Measurements from ENCODE around the gene FPR1. TPM values are rescaled to one million over a fixed set of nuclear protein-coding genes. Genes with fewer than 3 reads are reported as not detected.

Gene FPR1
- total RNA-seq, 1 donor from 2014 or later, result 97.6 TPM

- no peak for DNase-seq (ENCODE audit: low spot score)
Observed at GRCh38 chr19:51708811-51709210, 42.9 kb downstream of the FPR1 start.

- DNase-seq (ENCODE audit: low spot score), result no peak
Observed at GRCh38 chr19:51706885-51707284, 44.8 kb downstream of the FPR1 start.

GRCh38 chr19:51706296-51706695, 45.4 kb downstream of the FPR1 start:
- DNase-seq (ENCODE audit: low spot score), result peak; percentile 14

GRCh38 chr19:51704626-51705025, 47.1 kb downstream of the FPR1 start:
- DNase-seq (ENCODE audit: low spot score), result no peak

GRCh38 chr19:51703575-51704515, 47.8 kb downstream of the FPR1 start:
- DNase-seq (ENCODE audit: low spot score), result peak; percentile 100

GRCh38 chr19:51702825-51703574, 48.7 kb downstream of the FPR1 start:
- peak; percentile 89 for DNase-seq (ENCODE audit: low spot score)

- DNase-seq (ENCODE audit: low spot score), result peak; percentile 93
Observed at GRCh38 chr19:51702103-51702824, 49.4 kb downstream of the FPR1 start.

GRCh38 chr19:51701468-51702100, 50.1 kb downstream of the FPR1 start:
- no peak for DNase-seq (ENCODE audit: low spot score)

- no peak for DNase-seq (ENCODE audit: low spot score)
Observed at GRCh38 chr19:51699170-51699569, 52.5 kb downstream of the FPR1 start.

GRCh38 chr19:51698296-51698695, 53.4 kb downstream of the FPR1 start:
- no peak for DNase-seq (ENCODE audit: low spot score)

- DNase-seq (ENCODE audit: low spot score), result peak; percentile 62
Observed at GRCh38 chr19:51697169-51697776, 54.4 kb downstream of the FPR1 start.

- DNase-seq (ENCODE audit: low spot score), result no peak
Observed at GRCh38 chr19:51696606-51697005, 55.1 kb downstream of the FPR1 start.

Other genes with a start within 250 kb of the FPR1 start
- gene SIGLEC6, start 220.2 kb downstream of the FPR1 start, total RNA-seq, result 0.58 TPM
- 8.8 TPM for gene ZNF175, start 180.6 kb downstream of the FPR1 start, total RNA-seq
- gene SIGLEC5, start 121.5 kb downstream of the FPR1 start, total RNA-seq, result 2.2 TPM
- 12.5 TPM for gene SIGLEC14, start 105.1 kb downstream of the FPR1 start, total RNA-seq
- gene SPACA6, start 58.5 kb downstream of the FPR1 start, total RNA-seq, result 24.0 TPM
- gene HAS1, start 27.9 kb downstream of the FPR1 start, total RNA-seq, result 31.7 TPM
- 11.4 TPM for gene FPR2, start 9.3 kb upstream of the FPR1 start, total RNA-seq
- gene FPR3, start 43.3 kb upstream of the FPR1 start, total RNA-seq, result 44.5 TPM
- gene ZNF577, start 136.1 kb upstream of the FPR1 start, total RNA-seq, result 8.0 TPM
- gene ZNF649, start 153.1 kb upstream of the FPR1 start, total RNA-seq, result 7.7 TPM
- gene ZNF613, start 175.6 kb upstream of the FPR1 start, total RNA-seq, result 5.1 TPM
- gene ZNF350, start 235.0 kb upstream of the FPR1 start, total RNA-seq, result 9.7 TPM